Measurements from ENCODE around the gene PI4K2B. TPM values are rescaled to one million over a fixed set of nuclear protein-coding genes. Genes with fewer than 3 reads are reported as not detected.
"Not testable (repeated sequence)": the region's sequence is repeated elsewhere in the genome, so short reads cannot be mapped to it uniquely, and the experiment has no call there.

PI4K2B gene
- total and polyA plus RNA-seq, 8 donors: 3.3 to 7.3 (median 6.0) TPM

- TF ChIP-seq CTCF (IDR thresholded peaks at IDR 0.05): no peak
- intact Hi-C loops (cut with DNase I): no loop called here
- WGBS, 2 donors: 87 to 94% methylated on average over 1 of the region's 1 CpG
- DNase-seq: no peak
- no peak for FAIRE-seq
- H3K27me3 ChIP-seq: no peaks in the 10 kb centered on the region
- ATAC-seq: no peak
- H3K27ac ChIP-seq: no peak overlapping the region
- peaks cover 0 to 7% (median 5%) of the 10 kb centered on the region in 3 donors for H3K4me1 ChIP-seq
- H3K9me3 ChIP-seq: no peaks in the 10 kb centered on the region
- no peaks in the 10 kb centered on the region for H3K36me3 ChIP-seq
- no peak overlapping the region for H3K4me3 ChIP-seq
Measured at GRCh38 chr4:25238052-25238451, 4.2 kb downstream of the PI4K2B start.

GRCh38 chr4:25239528-25239927, 5.7 kb downstream of the PI4K2B start:
- H3K4me3 ChIP-seq; H3K9me3 ChIP-seq; H3K27me3 ChIP-seq; H3K36me3 ChIP-seq; H3K27ac ChIP-seq; intact Hi-C loops (cut with DNase I); FAIRE-seq; ATAC-seq; H3K4me1 ChIP-seq; DNase-seq: not testable (repeated sequence)
- 94 to 98% methylated on average over 11 to 15 of the region's 15 CpGs for WGBS, 2 donors

- H3K4me3 ChIP-seq; H3K36me3 ChIP-seq; H3K9me3 ChIP-seq; FAIRE-seq; H3K27ac ChIP-seq; ATAC-seq; H3K4me1 ChIP-seq; H3K27me3 ChIP-seq; DNase-seq; intact Hi-C loops (cut with DNase I): not testable (repeated sequence)
- WGBS, 2 donors: 62 to 64% methylated on average over 1 of the region's 1 CpG
Measured at GRCh38 chr4:25240754-25241210, 6.9 kb downstream of the PI4K2B start.

- ATAC-seq; H3K36me3 ChIP-seq; intact Hi-C loops (cut with DNase I); H3K4me1 ChIP-seq; H3K4me3 ChIP-seq; FAIRE-seq; H3K27me3 ChIP-seq; H3K9me3 ChIP-seq; DNase-seq; H3K27ac ChIP-seq: not testable (repeated sequence)
- 92 to 94% methylated on average over 3 of the region's 3 CpGs for WGBS, 2 donors
Measured at GRCh38 chr4:25242195-25242594, 8.4 kb downstream of the PI4K2B start.

- Histone ChIP-seq H3K27me3 (no peaks in the 10 kb centered on the region), H3K36me3 (no peaks in the 10 kb centered on the region), H3K9me3 (no peaks in the 10 kb centered on the region), H3K4me3 (no peak overlapping the region), H3K27ac (no peak overlapping the region), H3K4me1 (no peaks in the 10 kb centered on the region)
- WGBS, 2 donors: 97 to 98% methylated on average over 10 of the region's 10 CpGs
- DNase-seq (no peak), ATAC-seq (no peak), FAIRE-seq (no peak)
- intact Hi-C loops (cut with DNase I): no loop called here
- TF ChIP-seq CTCF (IDR thresholded peaks at IDR 0.05): no peak
Measured at GRCh38 chr4:25245181-25245580, 11.3 kb downstream of the PI4K2B start.

GRCh38 chr4:25246680-25247611, 13.1 kb downstream of the PI4K2B start:
- intact Hi-C loops (cut with DNase I): no loop called here
- no peaks in the 10 kb centered on the region for H3K27me3 ChIP-seq
- no peaks in the 10 kb centered on the region for H3K9me3 ChIP-seq
- 87 to 91% methylated on average over 22 of the region's 22 CpGs for WGBS, 2 donors
- no peak for DNase-seq
- no peak overlapping the region for H3K27ac ChIP-seq
- TF ChIP-seq CTCF (IDR thresholded peaks at IDR 0.05): no peak
- no peak for ATAC-seq
- H3K4me1 ChIP-seq: no peaks in the 10 kb centered on the region
- no peak overlapping the region for H3K4me3 ChIP-seq
- H3K36me3 ChIP-seq: no peaks in the 10 kb centered on the region
- no peak for FAIRE-seq

GRCh38 chr4:25248875-25249274, 15.0 kb downstream of the PI4K2B start:
- H3K27me3 ChIP-seq; FAIRE-seq; H3K9me3 ChIP-seq; ATAC-seq; intact Hi-C loops (cut with DNase I); H3K36me3 ChIP-seq; H3K4me3 ChIP-seq; DNase-seq; H3K27ac ChIP-seq: not testable (repeated sequence)
- WGBS, 2 donors: 86 to 93% methylated on average over 6 of the region's 6 CpGs
- H3K4me1 ChIP-seq: peaks cover 0 to 10% (median 0%) of the 10 kb centered on the region in 3 donors

GRCh38 chr4:25249494-25249893, 15.7 kb downstream of the PI4K2B start:
- H3K27ac ChIP-seq; H3K4me3 ChIP-seq; intact Hi-C loops (cut with DNase I); H3K9me3 ChIP-seq; FAIRE-seq; ATAC-seq; H3K36me3 ChIP-seq; H3K27me3 ChIP-seq: not testable (repeated sequence)
- 98 to 99% methylated on average over 18 to 25 of the region's 25 CpGs for WGBS, 2 donors
- DNase-seq: peak in 1 of 6 donors; percentile 53
- H3K4me1 ChIP-seq: peaks cover 0 to 10% (median 0%) of the 10 kb centered on the region in 3 donors
